ENCODE data around the gene OR5D13. TPM values are rescaled to one million over a fixed set of nuclear protein-coding genes. Genes with fewer than 3 reads are reported as not detected.

The OR5D13 gene, protein sequence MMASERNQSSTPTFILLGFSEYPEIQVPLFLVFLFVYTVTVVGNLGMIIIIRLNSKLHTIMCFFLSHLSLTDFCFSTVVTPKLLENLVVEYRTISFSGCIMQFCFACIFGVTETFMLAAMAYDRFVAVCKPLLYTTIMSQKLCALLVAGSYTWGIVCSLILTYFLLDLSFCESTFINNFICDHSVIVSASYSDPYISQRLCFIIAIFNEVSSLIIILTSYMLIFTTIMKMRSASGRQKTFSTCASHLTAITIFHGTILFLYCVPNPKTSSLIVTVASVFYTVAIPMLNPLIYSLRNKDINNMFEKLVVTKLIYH
- total RNA-seq: not detected

DNA sequence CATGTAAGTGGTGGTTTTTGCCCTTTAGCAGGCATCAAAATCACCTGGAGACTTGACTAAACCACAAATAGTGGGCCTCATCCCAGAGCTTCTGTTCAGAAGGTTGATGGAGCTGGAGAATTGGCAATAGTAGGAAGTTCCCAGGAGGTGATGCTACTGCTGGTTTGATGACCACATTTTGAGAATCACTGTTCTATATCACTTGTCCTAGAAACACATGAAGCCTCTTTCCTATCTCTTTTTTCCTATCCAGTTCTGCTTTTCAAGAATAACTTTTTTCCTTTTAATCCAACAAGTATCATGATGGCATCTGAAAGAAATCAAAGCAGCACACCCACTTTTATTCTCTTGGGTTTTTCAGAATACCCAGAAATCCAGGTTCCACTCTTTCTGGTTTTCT is at the start of gene OR5D13:
TSS of gene OR5D13 (plus strand) at position 301 of the 400 bp plus-strand sequence. CDS start at position 301, 0 bp downstream.
- intact Hi-C loops (cut with DNase I): no loop called here
- Histone ChIP-seq H3K4me1 (replicated peaks) (no peaks in the 10 kb centered on the region), H3K36me3 (no peaks in the 10 kb centered on the region), H3K27ac (no peak within 1 kb of the TSS), H3K27me3 (replicated peaks; ENCODE audit: insufficient read depth) (no peaks in the 10 kb centered on the region), H3K4me3 (no peak within 1 kb of the TSS), H3K9me3 (no peaks in the 10 kb centered on the region)
- TF ChIP-seq, protein P1, sequence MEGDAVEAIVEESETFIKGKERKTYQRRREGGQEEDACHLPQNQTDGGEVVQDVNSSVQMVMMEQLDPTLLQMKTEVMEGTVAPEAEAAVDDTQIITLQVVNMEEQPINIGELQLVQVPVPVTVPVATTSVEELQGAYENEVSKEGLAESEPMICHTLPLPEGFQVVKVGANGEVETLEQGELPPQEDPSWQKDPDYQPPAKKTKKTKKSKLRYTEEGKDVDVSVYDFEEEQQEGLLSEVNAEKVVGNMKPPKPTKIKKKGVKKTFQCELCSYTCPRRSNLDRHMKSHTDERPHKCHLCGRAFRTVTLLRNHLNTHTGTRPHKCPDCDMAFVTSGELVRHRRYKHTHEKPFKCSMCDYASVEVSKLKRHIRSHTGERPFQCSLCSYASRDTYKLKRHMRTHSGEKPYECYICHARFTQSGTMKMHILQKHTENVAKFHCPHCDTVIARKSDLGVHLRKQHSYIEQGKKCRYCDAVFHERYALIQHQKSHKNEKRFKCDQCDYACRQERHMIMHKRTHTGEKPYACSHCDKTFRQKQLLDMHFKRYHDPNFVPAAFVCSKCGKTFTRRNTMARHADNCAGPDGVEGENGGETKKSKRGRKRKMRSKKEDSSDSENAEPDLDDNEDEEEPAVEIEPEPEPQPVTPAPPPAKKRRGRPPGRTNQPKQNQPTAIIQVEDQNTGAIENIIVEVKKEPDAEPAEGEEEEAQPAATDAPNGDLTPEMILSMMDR (IDR thresholded peaks at IDR 0.05): no peak
- no peak for TF ChIP-seq POLR2A (IDR thresholded peaks at IDR 0.05)
- TF ChIP-seq POLR2AphosphoS5 (IDR thresholded peaks at IDR 0.05): no peak
- no peak for DNase-seq (ENCODE audit: low spot score)

DNA sequence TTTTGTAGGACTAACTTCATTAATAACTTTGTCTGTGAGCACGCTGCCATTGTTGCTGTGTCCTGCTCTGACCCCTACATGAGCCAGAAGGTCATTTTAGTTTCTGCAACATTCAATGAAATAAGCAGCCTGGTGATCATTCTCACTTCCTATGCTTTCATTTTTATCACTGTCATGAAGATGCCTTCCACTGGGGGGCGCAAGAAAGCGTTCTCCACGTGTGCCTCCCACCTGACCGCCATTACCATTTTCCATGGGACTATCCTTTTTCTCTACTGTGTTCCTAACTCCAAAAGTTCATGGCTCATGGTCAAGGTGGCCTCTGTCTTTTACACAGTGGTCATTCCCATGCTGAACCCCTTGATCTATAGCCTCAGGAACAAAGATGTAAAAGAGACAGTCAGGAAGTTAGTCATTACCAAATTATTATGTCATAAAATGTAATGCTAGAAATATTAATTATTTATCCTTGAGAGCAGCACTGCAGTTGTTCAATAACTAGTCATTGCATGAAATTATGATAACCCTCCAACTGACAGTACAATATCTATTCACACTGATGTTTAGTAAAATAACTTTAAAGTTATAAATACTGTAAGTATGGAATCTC is 46.4 kb upstream of the OR5D13 start:
- DNase-seq (ENCODE audit: low spot score): no peak
- H3K27ac ChIP-seq: no peak overlapping the region
- no peaks in the 10 kb centered on the region for H3K4me1 ChIP-seq (replicated peaks)
- H3K36me3 ChIP-seq: no peaks in the 10 kb centered on the region
- no peak overlapping the region for H3K4me3 ChIP-seq
- intact Hi-C loops (cut with DNase I): no loop called here
- WGBS: 31% methylated on average over 5 of the region's 5 CpGs
- no peaks in the 10 kb centered on the region for H3K27me3 ChIP-seq (replicated peaks; ENCODE audit: insufficient read depth)
- TF ChIP-seq, protein P1 (IDR thresholded peaks at IDR 0.05): no peak
- TF ChIP-seq POLR2AphosphoS5 (IDR thresholded peaks at IDR 0.05): no peak
- TF ChIP-seq POLR2A (IDR thresholded peaks at IDR 0.05): no peak
- H3K9me3 ChIP-seq: no peaks in the 10 kb centered on the region

DNA sequence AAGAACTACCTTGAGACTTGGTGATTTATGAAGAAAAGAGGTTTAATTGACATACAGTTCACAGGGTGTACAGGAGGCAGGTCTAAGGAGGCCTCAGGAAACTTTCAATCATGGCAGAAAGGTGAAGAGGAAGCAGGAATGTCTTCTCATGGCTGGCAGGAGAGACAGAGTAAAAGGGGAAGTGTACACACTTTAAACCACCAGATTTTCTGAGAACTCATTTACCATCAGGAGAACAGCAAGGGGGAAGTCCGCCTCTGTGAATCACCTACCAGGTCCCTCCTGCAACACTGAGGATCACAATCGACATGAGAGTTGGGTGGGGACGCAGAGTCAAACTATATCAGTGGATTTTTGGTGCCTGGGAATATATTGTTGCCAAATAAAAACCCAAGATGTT is 40.3 kb upstream of the OR5D13 start:
- Histone ChIP-seq H3K4me3 (no peak overlapping the region), H3K27me3 (replicated peaks; ENCODE audit: insufficient read depth) (no peaks in the 10 kb centered on the region), H3K4me1 (replicated peaks) (no peaks in the 10 kb centered on the region), H3K9me3 (no peaks in the 10 kb centered on the region), H3K27ac (no peak overlapping the region), H3K36me3 (no peaks in the 10 kb centered on the region)
- intact Hi-C loops (cut with DNase I): no loop called here
- no peak for TF ChIP-seq POLR2AphosphoS5 (IDR thresholded peaks at IDR 0.05)
- TF ChIP-seq, protein P1 (IDR thresholded peaks at IDR 0.05): no peak
- DNase-seq (ENCODE audit: low spot score): no peak
- 60% methylated on average over 3 of the region's 3 CpGs for WGBS

DNA sequence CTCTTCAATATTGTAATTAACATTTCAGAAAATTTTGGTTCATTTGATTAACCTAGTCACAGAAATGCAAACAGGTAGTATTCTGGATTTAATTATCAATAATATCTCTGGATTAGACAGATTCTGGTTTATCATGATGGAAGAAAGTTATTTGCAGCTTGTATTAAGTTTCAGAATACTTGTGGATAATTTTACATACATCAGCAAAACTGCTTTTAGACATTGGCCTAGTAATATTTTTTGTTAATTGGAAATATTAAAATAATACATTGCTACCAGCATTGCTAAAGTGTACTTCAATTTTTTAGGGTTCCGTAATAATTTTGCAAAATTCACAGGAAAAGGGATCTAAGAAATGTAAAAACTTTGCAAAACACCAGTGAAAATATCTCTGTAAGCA is 18.4 kb downstream of the OR5D13 start:
- Histone ChIP-seq H3K9me3 (no peaks in the 10 kb centered on the region), H3K27ac (no peak overlapping the region), H3K4me3 (no peak overlapping the region), H3K27me3 (replicated peaks; ENCODE audit: insufficient read depth) (no peaks in the 10 kb centered on the region), H3K4me1 (replicated peaks) (no peaks in the 10 kb centered on the region), H3K36me3 (no peaks in the 10 kb centered on the region)
- 96% methylated on average over 1 of the region's 1 CpG for WGBS
- intact Hi-C loops (cut with DNase I): no loop called here
- no peak for DNase-seq (ENCODE audit: low spot score)
- TF ChIP-seq, protein P1 (IDR thresholded peaks at IDR 0.05): no peak
- no peak for TF ChIP-seq POLR2AphosphoS5 (IDR thresholded peaks at IDR 0.05)
- no peak for TF ChIP-seq POLR2A (IDR thresholded peaks at IDR 0.05)

DNA sequence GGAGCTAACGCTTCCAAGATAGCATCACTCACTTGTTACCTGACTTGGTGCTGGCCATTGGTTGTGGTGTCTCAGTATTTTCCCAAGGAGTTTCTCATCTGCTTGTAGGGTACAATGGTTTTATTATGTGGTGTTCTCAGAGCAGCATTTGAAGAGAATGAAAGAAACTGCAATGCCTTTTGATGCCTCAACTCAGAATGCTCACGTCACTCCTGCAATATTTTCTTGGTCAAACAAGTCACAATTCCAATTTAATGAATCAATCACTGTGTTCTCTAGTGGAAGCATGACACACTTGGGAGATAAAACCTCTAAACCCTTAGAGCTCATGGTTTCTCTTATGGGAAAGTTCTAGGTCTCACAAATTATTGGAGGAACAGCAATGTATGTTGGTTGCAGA is 20.1 kb downstream of the OR5D13 start:
- Histone ChIP-seq H3K9me3 (no peaks in the 10 kb centered on the region), H3K36me3 (no peaks in the 10 kb centered on the region), H3K27ac (no peak overlapping the region), H3K27me3 (replicated peaks; ENCODE audit: insufficient read depth) (no peaks in the 10 kb centered on the region), H3K4me3 (no peak overlapping the region), H3K4me1 (replicated peaks) (no peaks in the 10 kb centered on the region)
- TF ChIP-seq, protein P1 (IDR thresholded peaks at IDR 0.05): no peak
- TF ChIP-seq POLR2A (IDR thresholded peaks at IDR 0.05) (no peak), POLR2AphosphoS5 (IDR thresholded peaks at IDR 0.05) (no peak)
- WGBS: 71% methylated on average over 2 of the region's 2 CpGs
- no peak for DNase-seq (ENCODE audit: low spot score)
- intact Hi-C loops (cut with DNase I): no loop called here

Data from prostate gland (tissue), 2 donors.